ENCODE measurements around the gene STAMBPL1. TPM values are rescaled to one million over a fixed set of nuclear protein-coding genes. Genes with fewer than 3 reads are reported as not detected.

STAMBPL1 gene
- total and polyA plus RNA-seq, 2 donors (not counting 3 experiments of a cell fraction or from before 2014, with no cell fraction given): 0.70 to 1.8 TPM

GRCh38 chr10:88966797-88967196, 86.8 kb downstream of the STAMBPL1 start:
- Histone ChIP-seq H3K27ac (ENCODE audit: insufficient read depth, low read depth, low read length) (no peak overlapping the region), H3K9ac (replicated peaks; ENCODE audit: extremely low read depth, insufficient read depth, low read length) (no peak overlapping the region), H3K4me2 (ENCODE audit: insufficient read depth, low read length) (no peak overlapping the region), H3K9me1 (replicated peaks; ENCODE audit: control insufficient read depth, extremely low read depth, insufficient read depth, low read length) (no peaks in the 10 kb centered on the region), H3K4me1 (ENCODE audit: control insufficient read depth, extremely low read depth, insufficient read depth, low read length) (no peaks in the 10 kb centered on the region), H3K27me3 (ENCODE audit: control insufficient read depth in 2 of 2, insufficient read depth in 2 of 2, low read length in 2 of 2) (peaks cover 24 to 30% of the 10 kb centered on the region in 2 experiments), H3K4me3 (replicated peaks in 1 of 3; ENCODE audit: insufficient read depth in 1 of 3, low read depth in 1 of 3, low read length in 3 of 3) (no peak overlapping the region), H4K20me1 (replicated peaks; ENCODE audit: control insufficient read depth, extremely low read depth, insufficient read depth, low read length) (no peaks in the 10 kb centered on the region), H3K9me3 (replicated peaks; ENCODE audit: control insufficient read depth, insufficient read depth, low read length) (no peaks in the 10 kb centered on the region), H3K79me2 (ENCODE audit: control insufficient read depth, insufficient read depth, low read length) (no peaks in the 10 kb centered on the region), H2AFZ (ENCODE audit: low read depth, low read length) (no peak overlapping the region), H3K36me3 (ENCODE audit: control insufficient read depth in 2 of 2, extremely low read depth in 1 of 2, insufficient read depth in 2 of 2, low read length in 2 of 2) (no peaks in the 10 kb centered on the region)
- DNase-seq (ENCODE audit: low read depth, low spot score): no peak
- TF ChIP-seq JUN (IDR thresholded peaks at IDR 0.05; ENCODE audit: borderline replicate concordance, insufficient read depth, insufficient read length, low read depth) (no peak), POLR2AphosphoS5 (IDR thresholded peaks at IDR 0.05; ENCODE audit: insufficient read depth, low read depth, low read length) (no peak), MYC (IDR thresholded peaks at IDR 0.05; ENCODE audit: low read depth, low read length) (no peak)
- FAIRE-seq: no peak
- intact Hi-C loops (cut with micrococcal nuclease): no loop called here
- dilution Hi-C loops (cut with MboI; ENCODE audit: extremely low pct_ligation_motif_present, low sequenced_read_pairs): no loop called here
- ChIA-PET CTCF (interaction anchor here (1.1 kb wide), 1 partner anchor 21 kb away, joined by 4 read pairs; no protein-coding TSS in a partner anchor), POLR2A (no interaction called here)
- no TSS peak for BruUV-seq (replicated peaks)

GRCh38 chr10:88968391-88968790, 88.3 kb downstream of the STAMBPL1 start:
- FAIRE-seq (no peak), DNase-seq (ENCODE audit: low read depth, low spot score) (no peak)
- Histone ChIP-seq H3K4me1 (ENCODE audit: control insufficient read depth, extremely low read depth, insufficient read depth, low read length) (no peaks in the 10 kb centered on the region), H3K9ac (replicated peaks; ENCODE audit: extremely low read depth, insufficient read depth, low read length) (no peak overlapping the region), H3K79me2 (ENCODE audit: control insufficient read depth, insufficient read depth, low read length) (no peaks in the 10 kb centered on the region), H3K36me3 (ENCODE audit: control insufficient read depth in 2 of 2, extremely low read depth in 1 of 2, insufficient read depth in 2 of 2, low read length in 2 of 2) (no peaks in the 10 kb centered on the region), H2AFZ (ENCODE audit: low read depth, low read length) (no peak overlapping the region), H3K4me3 (replicated peaks in 1 of 3; ENCODE audit: insufficient read depth in 1 of 3, low read depth in 1 of 3, low read length in 3 of 3) (no peak overlapping the region), H3K9me3 (replicated peaks; ENCODE audit: control insufficient read depth, insufficient read depth, low read length) (no peaks in the 10 kb centered on the region), H3K27me3 (ENCODE audit: control insufficient read depth in 2 of 2, insufficient read depth in 2 of 2, low read length in 2 of 2) (peaks cover 24 to 30% of the 10 kb centered on the region in 2 experiments), H3K9me1 (replicated peaks; ENCODE audit: control insufficient read depth, extremely low read depth, insufficient read depth, low read length) (no peaks in the 10 kb centered on the region), H3K27ac (ENCODE audit: insufficient read depth, low read depth, low read length) (no peak overlapping the region), H4K20me1 (replicated peaks; ENCODE audit: control insufficient read depth, extremely low read depth, insufficient read depth, low read length) (no peaks in the 10 kb centered on the region), H3K4me2 (ENCODE audit: insufficient read depth, low read length) (no peak overlapping the region)
- intact Hi-C loops (cut with micrococcal nuclease): no loop called here
- no TSS peak for BruUV-seq (replicated peaks)
- ChIA-PET CTCF (no interaction called here), POLR2A (no interaction called here)
- no peak for TF ChIP-seq CTCF (IDR thresholded peaks at IDR 0.05; ENCODE audit: extremely low read depth in 1 of 2, insufficient read depth in 1 of 2, low read depth in 1 of 2, low read length in 2 of 2)
- dilution Hi-C loops (cut with MboI; ENCODE audit: extremely low pct_ligation_motif_present, low sequenced_read_pairs): no loop called here

Data from endothelial cell of umbilical vein (primary cell).